SU-DHL-6 (cell line): Measurements from ENCODE around the gene PLA2G6.

Experiments used
- CTCF ChIP-seq: fragments of 200-600 bp; sonication (generic); IDR thresholded peaks from one replicate; pipeline ENCODE4 v1.5.1; 2017; ENCODE audit warnings: antibody characterized with exemption, mild to moderate bottlenecking, low read length, moderate library complexity; ENCODE audit not compliant: insufficient read depth, poor library complexity, severe bottlenecking
- EZH2phosphoT487 ChIP-seq: fragments of 200-600 bp; sonication (generic), shearing (Covaris generic); conservative IDR thresholded peaks from 2 replicates; pipeline ENCODE4 v1.6.1; 2018; ENCODE audit warnings: mild to moderate bottlenecking, antibody characterized with exemption, low read length, moderate library complexity, mixed read lengths

GRCh38 chr22:38082986-38083710 is 98.5 kb downstream of the PLA2G6 start:
- no peak for TF ChIP-seq EZH2phosphoT487
- no peak for TF ChIP-seq CTCF
